SK-N-SH (cell line): Measurements from ENCODE around the gene BCAS4. TPM values are rescaled to one million over a fixed set of nuclear protein-coding genes. Genes with fewer than 3 reads are reported as not detected.

Experiments used
- CTCF ChIA-PET: fragments of 300-600, 350-600 bp; formaldehyde crosslinking; extraction: SDS; loops from one replicate; lab custom pipeline; 2021; lab: Yijun Ruan, JAX
- POLR2A ChIA-PET: fragments of 350-600 bp; sonication (Branson Sonifier 250); formaldehyde crosslinking; extraction: SDS; loops from one replicate; lab custom pipeline; 2020; ENCODE audit warnings: antibody characterized with exemption, inconsistent platforms; lab: Yijun Ruan, JAX
- DNase-seq: peaks from one replicate; pipeline ENCODE4 v3.0.0; 2012
- H2AFZ ChIP-seq: fragments of 200-600 bp; sonication (generic); 2 replicates; pipeline ENCODE4 v1.8.1; 2016; ENCODE audit warnings: antibody characterized with exemption, mild to moderate bottlenecking, low read depth
- H3F3A ChIP-seq: fragments of 200-600 bp; sonication (generic); replicated peaks from 2 replicates; pipeline ENCODE3; 2016; ENCODE audit warnings: antibody characterized with exemption, mild to moderate bottlenecking; ENCODE audit not compliant: insufficient read depth
- H3K27ac ChIP-seq, 2 experiments: fragments of 200-500 bp in 1 of 2; fragments of 200-600 bp in 1 of 2; sonication (Bioruptor generic) in 1 of 2; sonication (generic), shearing (Covaris generic) in 1 of 2; 2 replicates each; pipeline versions ENCODE4 v1.5.1 to v1.6.1; 2014 to 2016; ENCODE audit warnings: low read depth in 2 of 2, inconsistent platforms in 1 of 2, low read length in 1 of 2, mild to moderate bottlenecking in 1 of 2, mixed read lengths in 1 of 2
- H3K27me3 ChIP-seq: fragments of 200-600 bp; sonication (generic), shearing (Covaris generic); 2 replicates; pipeline ENCODE4 v1.6.1; 2016; ENCODE audit warnings: mixed run types; ENCODE audit not compliant: insufficient read depth
- H3K36me3 ChIP-seq, 2 experiments: fragments of 200-500 bp in 1 of 2; fragments of 200-600 bp in 1 of 2; sonication (Bioruptor generic) in 1 of 2; sonication (generic) in 1 of 2; replicated peaks in 1 of 2; 2 replicates each; pipeline versions ENCODE3 to v1.5.1; 2014 to 2016; ENCODE audit warnings: low read length in 1 of 2, mild to moderate bottlenecking in 1 of 2; ENCODE audit not compliant: insufficient read depth in 2 of 2, control insufficient read depth in 1 of 2
- H3K4me1 ChIP-seq, 2 experiments: fragments of 200-500 bp in 1 of 2; fragments of 200-600 bp in 1 of 2; sonication (Bioruptor generic) in 1 of 2; sonication (generic), shearing (Covaris generic) in 1 of 2; 2 replicates each; pipeline versions ENCODE4 v1.5.1 to v1.6.1; 2014 to 2016; ENCODE audit warnings: low read depth in 1 of 2, low read length in 1 of 2, mixed run types in 1 of 2; ENCODE audit not compliant: insufficient read depth in 2 of 2, control insufficient read depth in 1 of 2
- H3K4me2 ChIP-seq: fragments of 200-600 bp; sonication (generic), shearing (Covaris generic); 2 replicates; pipeline ENCODE4 v1.6.1; 2017; ENCODE audit warnings: mixed run types
- H3K4me3 ChIP-seq, 2 experiments: fragments of 200-500 bp in 1 of 2; fragments of 200-600 bp in 1 of 2; sonication (Bioruptor generic) in 1 of 2; sonication (generic), shearing (Covaris generic) in 1 of 2; 2 replicates each; pipeline versions ENCODE4 v1.5.1 to v1.8.1; 2014 to 2016; ENCODE audit warnings: low read depth in 2 of 2, inconsistent platforms in 1 of 2, low read length in 1 of 2, mild to moderate bottlenecking in 1 of 2, mixed read lengths in 1 of 2, moderate library complexity in 1 of 2
- H3K79me2 ChIP-seq: fragments of 200-600 bp; sonication (generic); 2 replicates; pipeline ENCODE4 v1.8.1; 2017; ENCODE audit warnings: mild to moderate bottlenecking; ENCODE audit not compliant: insufficient read depth
- H3K9ac ChIP-seq: fragments of 200-600 bp; sonication (generic); 2 replicates; pipeline ENCODE4 v1.6.1; 2017; ENCODE audit warnings: mixed run types
- H3K9me2 ChIP-seq: fragments of 200-600 bp; sonication (generic); 2 replicates; pipeline ENCODE4 v1.6.1; 2017; ENCODE audit warnings: mixed run types
- H3K9me3 ChIP-seq: fragments of 200-600 bp; sonication (generic); 2 replicates; pipeline ENCODE4 v1.6.1; 2017; ENCODE audit warnings: mixed run types, mild to moderate bottlenecking, moderate library complexity
- H4K20me1 ChIP-seq: fragments of 200-600 bp; sonication (generic); 2 replicates; pipeline ENCODE4 v1.6.1; 2017; ENCODE audit warnings: mild to moderate bottlenecking, mixed run types; ENCODE audit not compliant: insufficient read depth
- CHD2 ChIP-seq: fragments of 150-350 bp; IDR thresholded peaks from 2 replicates; pipeline ENCODE4 v1.6.1; 2018; ENCODE audit warnings: low read length; ENCODE audit not compliant: partially characterized antibody
- CTCF ChIP-seq: fragments of 200-600 bp; sonication (generic); IDR thresholded peaks from 2 replicates; pipeline ENCODE4 v1.6.1; 2017; ENCODE audit warnings: antibody characterized with exemption, mild to moderate bottlenecking, moderate library complexity
- ELF1 ChIP-seq: IDR thresholded peaks from 2 replicates; pipeline ENCODE4 v1.4.0; 2012
- EP300 ChIP-seq, 2 experiments: IDR thresholded peaks; 2 replicates each; pipeline versions ENCODE4 v1.4.0 to v1.6.1; 2012; ENCODE audit warnings: borderline replicate concordance in 1 of 2, low read depth in 1 of 2, low read length in 1 of 2
- EZH2phosphoT487 ChIP-seq: fragments of 200-600 bp; sonication (generic); IDR thresholded peaks from 2 replicates; pipeline ENCODE4 v1.6.1; 2017; ENCODE audit warnings: low read depth, mixed run types, mild to moderate bottlenecking, antibody characterized with exemption, moderate library complexity, borderline replicate concordance
- FOSL2 ChIP-seq: IDR thresholded peaks from 2 replicates; pipeline ENCODE4 v1.4.0; 2012; ENCODE audit warnings: low read depth, mild to moderate bottlenecking, moderate library complexity, borderline replicate concordance
- FOXM1 ChIP-seq: IDR thresholded peaks from 2 replicates; pipeline ENCODE4 v1.4.0; 2012; ENCODE audit warnings: low read depth, mild to moderate bottlenecking
- GABPA ChIP-seq: IDR thresholded peaks from 2 replicates; pipeline ENCODE4 v1.4.0; 2012; ENCODE audit warnings: low read depth, mild to moderate bottlenecking
- IRF3 ChIP-seq: fragments of 150-350 bp; IDR thresholded peaks from 2 replicates; pipeline ENCODE4 v1.6.1; 2016; ENCODE audit warnings: mild to moderate bottlenecking, low read depth, low read length
- JUND ChIP-seq: IDR thresholded peaks from 2 replicates; pipeline ENCODE4 v1.4.0; 2012
- NRF1 ChIP-seq: IDR thresholded peaks from 2 replicates; pipeline ENCODE4 v1.6.1; 2012; ENCODE audit warnings: low read depth, mild to moderate bottlenecking, low read length
- PBX3 ChIP-seq: IDR thresholded peaks from 2 replicates; pipeline ENCODE4; 2012
- POLR2AphosphoS5 ChIP-seq: IDR thresholded peaks from 2 replicates; pipeline ENCODE4 v1.6.1; 2012; ENCODE audit warnings: low read depth, low read length
- REST ChIP-seq: IDR thresholded peaks from 2 replicates; pipeline ENCODE4 v1.6.1; 2012; ENCODE audit warnings: mild to moderate bottlenecking, low read depth, low read length, moderate library complexity
- TAF1 ChIP-seq: IDR thresholded peaks from 2 replicates; pipeline ENCODE4 v1.6.1; 2012; ENCODE audit warnings: low read depth, mild to moderate bottlenecking, low read length, moderate library complexity, borderline replicate concordance
- USF2 ChIP-seq: fragments of 150-350 bp; IDR thresholded peaks from 2 replicates; pipeline ENCODE4 v1.6.1; 2017; ENCODE audit warnings: antibody characterized with exemption, low read length, low read depth, borderline replicate concordance
- ZBTB33 ChIP-seq: IDR thresholded peaks from 2 replicates; pipeline ENCODE4 v1.4.0; 2012; ENCODE audit warnings: low read depth, borderline replicate concordance
- WGBS: methylation state at CpG from one replicate; pipeline ENCODE4 v1.1.6; 2017; ENCODE audit warnings: low lambda C conversion rate; 5-methylcytosine and 5-hydroxymethylcytosine counted together
- polyA plus RNA-seq, 3 experiments: library from polyadenylated mRNA; depleted of rRNA; stranded (reverse); fragments of >200 nt; gene quantifications; 2 replicates each; pipeline ENCODE4 v1.2.3, GENCODE V29; 2012

Gene BCAS4
- polyA plus RNA-seq, 1 of the 3 experiments (the other 2 are of a cell fraction): 43.8 TPM

- Histone ChIP-seq H3K4me3 (no peak overlapping the region), H2AFZ (no peak overlapping the region), H3K9ac (no peak overlapping the region), H3K79me2 (peaks cover 97% of the 10 kb centered on the region), H3K9me2 (no peaks in the 10 kb centered on the region), H3K36me3 (peaks cover 10 to 20% of the 10 kb centered on the region in 2 experiments), H3F3A (peaks cover 69% of the 10 kb centered on the region), H3K27me3 (no peaks in the 10 kb centered on the region), H3K4me1 (peaks cover 51 to 60% of the 10 kb centered on the region in 2 experiments), H3K27ac (peak overlapping the region; percentile 73 to 85), H4K20me1 (peaks cover 100% of the 10 kb centered on the region), H3K4me2 (peak overlapping the region; percentile 65), H3K9me3 (no peaks in the 10 kb centered on the region)
- ChIA-PET CTCF (interaction anchor here (0.6 to 11.5 kb wide), 7 partner anchors 11 to 458 kb away, joined by 3 to 137 read pairs (median 4); partner anchors contain the start of genes ADNP and BCAS4), POLR2A (interaction anchor here (1.0 kb wide), 1 partner anchor 19 kb away, joined by 3 read pairs; the partner anchor contains the start of gene ADNP)
- TF ChIP-seq REST (no peak), TAF1 (no peak), EP300 (IDR thresholded peaks at IDR 0.05; ENCODE audit: borderline replicate concordance in 1 of 2, low read depth in 1 of 2, low read length in 1 of 2) (no peak), JUND (no peak), ZBTB33 (no peak), POLR2AphosphoS5 (no peak), IRF3 (no peak), FOXM1 (no peak), CHD2 (no peak), FOSL2 (no peak), NRF1 (no peak), CTCF (no peak), PBX3 (no peak), ELF1 (no peak), USF2 (no peak), EZH2phosphoT487 (no peak), GABPA (no peak)
- DNase-seq: no peak
- WGBS: 26% methylated on average over 1 of the region's 1 CpG
These were observed 116.9 kb downstream of the BCAS4 start for GRCh38 chr20:50911716-50912115.
